GM21367 (cell line): Measurements from ENCODE around the gene SLC4A2.

Experiments used
- ATAC-seq: cut with Tn5 transposase; IDR thresholded peaks from one replicate; pipeline ENCODE4 v1.9.1; 2021; ENCODE audit not compliant: unreplicated experiment

The SLC4A2 gene

GRCh38 chr7:151114151-151115090 is 55.0 kb downstream of the SLC4A2 start:
- ATAC-seq = no peak

- ATAC-seq = no peak
These were observed 55.9 kb downstream of the SLC4A2 start for GRCh38 chr7:151115121-151115835.

- no peak for ATAC-seq
These were observed 56.5 kb downstream of the SLC4A2 start for GRCh38 chr7:151115836-151116418.

GRCh38 chr7:151116603-151117440 is 57.4 kb downstream of the SLC4A2 start:
- ATAC-seq = no peak

- ATAC-seq = no peak
These were observed 58.2 kb downstream of the SLC4A2 start for GRCh38 chr7:151117565-151117964.

GRCh38 chr7:151118108-151119054 is 59.0 kb downstream of the SLC4A2 start:
- ATAC-seq = no peak

- no peak for ATAC-seq
These were observed 59.6 kb downstream of the SLC4A2 start for GRCh38 chr7:151119055-151119415.

GRCh38 chr7:151119902-151120301 is 60.5 kb downstream of the SLC4A2 start:
- ATAC-seq = no peak

GRCh38 chr7:151120896-151121295 is 61.5 kb downstream of the SLC4A2 start:
- no peak for ATAC-seq

- no peak for ATAC-seq
These were observed 62.2 kb downstream of the SLC4A2 start for GRCh38 chr7:151121380-151122170.

GRCh38 chr7:151122276-151122675 is 62.9 kb downstream of the SLC4A2 start:
- ATAC-seq = no peak

GRCh38 chr7:151122796-151123157 is 63.4 kb downstream of the SLC4A2 start:
- ATAC-seq = no peak

- no peak for ATAC-seq
These were observed 63.9 kb downstream of the SLC4A2 start for GRCh38 chr7:151123158-151123821.

GRCh38 chr7:151123822-151124464 is 64.6 kb downstream of the SLC4A2 start:
- no peak for ATAC-seq

GRCh38 chr7:151124481-151124880 is 65.1 kb downstream of the SLC4A2 start:
- ATAC-seq = no peak

- ATAC-seq = no peak
These were observed 65.6 kb downstream of the SLC4A2 start for GRCh38 chr7:151124899-151125399.

- no peak for ATAC-seq
These were observed 66.1 kb downstream of the SLC4A2 start for GRCh38 chr7:151125470-151125845.
